GM18907 (cell line): ENCODE measurements around the gene LAMC1.
"Not testable (repeated sequence)": the region's sequence is repeated elsewhere in the genome, so short reads cannot be mapped to it uniquely, and the experiment has no call there.

Experiments used
- ATAC-seq: cut with Tn5 transposase; IDR thresholded peaks from one replicate; pipeline ENCODE4 v1.9.1; 2021; ENCODE audit warnings: mild to moderate bottlenecking, moderate library complexity; ENCODE audit not compliant: unreplicated experiment

LAMC1 gene

DNA sequence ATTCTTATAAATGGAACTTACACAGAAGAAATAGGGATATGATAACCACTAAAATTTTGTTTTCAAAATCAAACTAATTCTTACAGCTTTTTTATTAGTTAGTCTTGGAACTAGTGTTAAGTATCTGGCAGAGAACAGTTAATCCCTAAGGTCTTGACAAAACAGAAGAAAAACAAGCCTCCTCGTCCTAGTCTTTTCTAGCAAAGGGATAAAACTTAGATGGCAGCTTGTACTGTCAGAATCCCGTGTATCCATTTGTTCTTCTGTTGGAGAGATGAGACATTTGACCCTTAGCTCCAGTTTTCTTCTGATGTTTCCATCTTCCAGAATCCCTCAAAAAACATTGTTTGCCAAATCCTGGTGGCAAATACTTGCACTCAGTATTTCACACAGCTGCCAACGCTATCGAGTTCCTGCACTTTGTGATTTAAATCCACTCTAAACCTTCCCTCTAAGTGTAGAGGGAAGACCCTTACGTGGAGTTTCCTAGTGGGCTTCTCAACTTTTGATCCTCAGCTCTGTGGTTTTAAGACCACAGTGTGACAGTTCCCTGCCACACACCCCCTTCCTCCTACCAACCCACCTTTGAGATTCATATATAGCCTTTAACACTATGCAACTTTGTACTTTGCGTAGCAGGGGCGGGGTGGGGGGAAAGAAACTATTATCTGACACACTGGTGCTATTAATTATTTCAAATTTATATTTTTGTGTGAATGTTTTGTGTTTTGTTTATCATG, 120.5 kb downstream of the LAMC1 start:
- ATAC-seq = no peak

- no peak for ATAC-seq
Observed at GRCh38 chr1:183144752-183145151, 121.5 kb downstream of the LAMC1 start.

DNA sequence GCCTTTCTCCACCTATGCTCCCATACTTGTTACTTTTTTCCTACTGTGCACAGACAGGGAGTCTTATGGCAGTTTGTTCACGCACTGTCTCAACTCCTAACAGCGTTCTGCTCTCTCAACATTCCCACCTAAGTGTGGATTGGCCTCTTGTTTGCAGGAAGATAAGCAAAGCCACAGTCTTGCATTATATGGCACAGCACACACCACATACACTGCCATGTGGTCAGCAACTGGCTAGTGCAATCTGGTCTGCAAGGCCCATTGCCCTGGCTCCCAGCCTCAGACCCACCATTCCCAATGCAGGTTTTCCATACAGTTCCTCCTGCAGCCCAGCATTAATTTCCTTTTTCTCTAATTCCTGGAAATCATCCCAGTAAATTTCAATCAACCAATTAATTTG, 124.5 kb downstream of the LAMC1 start:
- no peak for ATAC-seq

DNA sequence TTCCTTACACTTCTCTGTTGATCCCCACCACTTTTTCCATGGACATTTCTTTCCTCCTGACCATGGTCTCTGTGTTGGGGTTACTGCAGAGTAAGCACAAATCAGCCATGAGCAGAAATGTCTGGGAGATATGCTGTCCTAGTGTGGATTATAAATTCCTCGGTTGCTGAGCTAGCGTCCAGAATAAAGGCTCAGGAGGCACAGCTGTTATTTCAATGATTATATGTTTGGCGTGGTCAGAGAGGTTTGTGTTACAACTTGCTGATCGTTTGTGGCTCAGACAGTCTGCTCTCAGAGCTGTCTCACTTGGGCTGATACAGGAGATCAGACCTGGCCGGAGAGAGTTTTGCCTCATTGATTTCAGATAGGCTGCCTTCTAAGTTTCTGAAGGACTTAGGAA, 125.4 kb downstream of the LAMC1 start:
- ATAC-seq = no peak

- ATAC-seq = no peak
Observed at GRCh38 chr1:183149273-183149672, 126.1 kb downstream of the LAMC1 start.

DNA sequence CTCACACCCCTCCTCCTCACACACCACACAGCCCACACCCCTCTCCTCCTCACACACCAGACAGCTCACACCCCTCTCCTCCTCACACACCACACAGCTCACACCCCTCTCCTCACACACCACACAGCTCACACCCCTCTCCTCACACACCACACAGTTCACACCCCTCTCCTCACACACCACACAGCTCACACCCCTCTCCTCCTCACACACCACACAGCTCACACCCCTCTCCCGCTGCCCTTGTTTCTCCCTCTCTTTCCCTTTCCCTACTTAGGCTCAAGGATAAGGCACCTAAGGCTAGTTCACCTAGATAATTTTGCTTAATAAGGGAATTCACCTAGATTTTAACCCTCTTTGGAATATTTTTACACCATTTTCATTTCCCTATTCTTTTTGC, 126.8 kb downstream of the LAMC1 start:
- not testable (repeated sequence) for ATAC-seq

GRCh38 chr1:183150445-183150844, 127.2 kb downstream of the LAMC1 start:
- no peak for ATAC-seq

DNA sequence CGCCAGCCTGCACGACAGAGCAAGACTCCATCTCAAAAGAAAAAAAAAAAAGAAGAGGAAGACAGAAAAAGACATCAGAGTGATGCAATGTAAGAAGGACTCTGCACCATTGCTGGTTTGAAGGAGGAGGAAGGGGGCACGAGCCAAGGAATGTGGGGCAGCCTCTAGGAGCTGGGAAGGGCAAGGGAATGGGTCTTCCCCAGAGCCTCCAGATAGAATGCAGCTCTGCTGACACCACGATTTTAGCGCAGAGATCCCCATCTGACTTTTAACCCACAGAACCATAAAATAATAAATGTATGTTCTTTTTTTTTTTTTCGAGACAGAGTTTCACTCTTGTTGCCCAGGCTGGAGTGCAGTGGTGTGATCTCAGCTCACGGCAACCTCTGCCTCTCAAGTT, 129.0 kb downstream of the LAMC1 start:
- ATAC-seq = no peak

GRCh38 chr1:183155939-183156338, 132.7 kb downstream of the LAMC1 start:
- ATAC-seq = no peak

DNA sequence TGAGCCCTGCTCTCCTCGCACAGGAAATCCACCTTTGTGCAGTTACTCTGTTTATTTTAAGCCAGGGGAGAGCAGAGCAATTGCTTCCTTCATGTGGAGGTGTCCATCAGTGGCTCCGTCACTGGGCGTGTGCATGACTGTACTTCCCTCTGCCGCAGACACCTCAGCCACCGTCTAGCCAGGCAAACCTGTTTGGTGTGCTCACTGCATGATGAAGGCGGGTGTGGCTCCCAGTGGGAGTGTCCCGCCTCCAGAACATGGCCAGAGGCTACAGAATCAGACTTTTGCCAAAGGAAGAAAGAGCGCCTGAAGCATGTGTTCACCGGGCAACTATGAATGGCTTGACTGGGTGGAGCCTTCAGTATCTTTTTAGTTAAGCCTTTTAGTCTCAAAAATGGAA, 136.7 kb downstream of the LAMC1 start:
- ATAC-seq = no peak

DNA sequence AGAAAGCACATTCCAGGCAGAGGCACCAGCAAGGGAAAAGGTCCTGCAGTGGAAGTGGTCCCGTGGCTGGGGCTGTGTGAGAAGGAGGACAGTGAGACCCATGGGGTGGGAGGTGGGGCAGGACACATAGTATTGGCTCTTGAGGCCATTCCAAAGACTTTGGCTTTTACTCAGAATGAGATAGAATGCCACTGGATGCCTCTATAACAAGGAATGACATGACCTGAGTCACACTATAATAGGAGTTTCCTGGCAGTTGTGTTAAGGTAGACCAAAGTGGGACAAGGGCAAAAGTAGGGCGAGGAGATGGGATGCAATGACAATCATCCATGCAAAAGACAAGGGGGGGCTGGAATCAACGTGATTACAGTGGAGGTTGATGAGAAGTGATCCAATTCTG, 138.2 kb downstream of the LAMC1 start:
- no peak for ATAC-seq

GRCh38 chr1:183163316-183163715, 140.1 kb downstream of the LAMC1 start:
- ATAC-seq = no peak

DNA sequence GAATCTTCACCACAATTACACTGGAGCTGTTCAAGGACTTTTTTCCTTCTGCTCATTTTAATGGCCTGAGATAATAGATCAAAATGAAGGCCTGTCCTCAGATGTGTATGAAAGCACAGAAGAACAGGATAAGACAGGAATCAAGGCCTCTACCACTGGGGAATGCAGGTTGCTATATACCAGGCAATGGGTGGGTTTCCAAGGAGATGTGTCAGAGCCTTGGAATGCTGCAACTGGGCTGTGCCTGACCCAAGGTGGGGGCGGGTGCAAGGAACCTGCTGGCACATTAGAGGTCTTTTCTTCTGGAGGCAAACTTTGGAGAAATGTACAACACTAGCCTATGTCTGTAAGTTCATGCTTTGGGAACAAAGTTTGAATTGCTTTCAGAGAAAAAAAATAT, 141.1 kb downstream of the LAMC1 start:
- ATAC-seq = no peak

GRCh38 chr1:183164963-183165362, 141.7 kb downstream of the LAMC1 start:
- no peak for ATAC-seq

DNA sequence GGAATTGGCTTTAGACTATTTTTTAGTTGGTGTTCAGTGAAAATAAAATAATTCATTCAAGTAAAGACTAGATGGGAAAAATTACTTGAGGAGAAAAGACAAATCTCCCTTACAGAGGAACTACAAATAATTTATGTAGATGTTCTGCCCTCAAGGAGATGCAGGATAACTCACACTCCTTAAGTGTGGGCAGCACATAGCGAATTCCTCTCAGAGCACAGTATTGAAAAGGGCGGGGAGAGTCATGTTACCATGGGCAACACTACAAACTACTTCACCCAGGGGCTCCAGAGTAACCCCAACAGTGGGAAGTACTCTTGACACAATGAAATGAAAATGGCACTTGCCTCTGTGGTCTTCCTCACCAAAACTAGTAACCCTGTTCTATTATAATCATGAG, 142.2 kb downstream of the LAMC1 start:
- ATAC-seq = no peak

DNA sequence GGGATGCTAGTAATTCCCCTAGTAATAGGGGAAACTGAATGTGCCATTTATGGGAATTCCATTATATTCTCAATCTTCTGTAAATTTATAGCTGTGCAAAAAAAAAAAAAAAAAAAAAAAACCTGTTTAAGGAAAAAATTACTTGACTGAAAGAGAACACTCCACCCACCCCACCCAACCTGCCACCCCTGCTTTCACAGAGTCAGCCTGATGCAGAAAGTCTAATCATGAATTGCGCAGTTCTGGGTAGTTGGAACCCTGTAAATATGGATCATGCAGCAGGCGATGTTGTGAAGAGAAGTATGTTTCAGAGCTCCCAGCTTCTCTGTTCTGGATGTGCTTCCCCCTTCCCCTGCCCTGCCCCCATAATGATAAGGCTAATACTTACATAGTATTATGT, 143.2 kb downstream of the LAMC1 start:
- ATAC-seq = no peak

DNA sequence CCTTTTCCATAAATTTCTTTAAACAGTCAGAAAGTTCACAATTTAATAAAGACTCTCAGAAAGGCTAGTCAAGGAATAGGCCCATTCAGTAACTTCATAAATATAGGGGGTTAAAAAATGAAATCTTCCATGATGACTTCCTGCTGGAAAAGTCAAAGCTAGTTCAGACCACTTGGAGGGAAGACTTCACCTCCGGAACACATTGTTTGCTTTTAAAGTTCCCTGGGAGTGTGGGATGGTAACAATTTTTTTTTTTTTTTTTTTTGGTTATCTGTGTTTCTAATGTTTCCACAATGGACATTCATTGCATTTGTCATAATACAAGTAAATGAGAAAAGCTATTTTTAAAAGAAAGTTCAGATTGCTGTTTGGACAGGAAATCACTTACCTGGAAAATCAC, 144.5 kb downstream of the LAMC1 start:
- no peak for ATAC-seq

DNA sequence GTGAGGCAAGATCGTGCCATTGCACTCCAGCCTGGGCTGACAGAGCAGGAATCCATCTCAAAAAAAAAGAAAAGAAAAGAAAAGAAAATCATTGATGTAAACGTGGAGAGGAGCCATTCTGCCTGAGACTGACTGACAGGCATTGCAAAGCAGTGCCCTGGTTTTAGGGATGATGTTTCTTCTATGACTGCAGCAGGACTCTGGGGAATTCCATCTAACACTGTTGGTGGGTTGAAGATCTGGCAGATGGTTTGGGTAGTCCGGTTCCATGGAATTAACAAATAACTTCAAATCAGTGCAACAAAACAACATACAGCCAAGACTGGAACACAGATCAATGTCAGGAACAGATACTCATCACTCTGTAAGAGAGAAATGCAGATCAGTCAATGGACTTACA, 145.1 kb downstream of the LAMC1 start:
- no peak for ATAC-seq

DNA sequence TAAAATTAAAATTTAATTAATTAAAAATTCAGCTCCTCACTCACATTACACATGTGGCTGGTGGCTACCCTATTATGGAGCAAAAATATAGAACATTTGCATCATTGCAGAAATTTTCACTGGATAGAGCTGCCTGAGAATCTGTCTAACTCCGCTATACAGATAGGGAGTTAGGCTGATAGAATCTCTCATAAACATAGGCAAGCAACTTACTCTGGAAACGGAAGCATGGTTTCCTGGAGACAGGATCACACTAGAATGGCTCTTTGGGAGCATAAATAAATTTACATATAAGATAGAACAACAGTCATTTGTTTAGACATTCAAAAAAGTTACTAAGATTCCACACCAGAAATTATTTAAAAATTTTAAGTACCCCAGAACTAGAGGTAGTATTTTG, 150.6 kb downstream of the LAMC1 start:
- no peak for ATAC-seq

DNA sequence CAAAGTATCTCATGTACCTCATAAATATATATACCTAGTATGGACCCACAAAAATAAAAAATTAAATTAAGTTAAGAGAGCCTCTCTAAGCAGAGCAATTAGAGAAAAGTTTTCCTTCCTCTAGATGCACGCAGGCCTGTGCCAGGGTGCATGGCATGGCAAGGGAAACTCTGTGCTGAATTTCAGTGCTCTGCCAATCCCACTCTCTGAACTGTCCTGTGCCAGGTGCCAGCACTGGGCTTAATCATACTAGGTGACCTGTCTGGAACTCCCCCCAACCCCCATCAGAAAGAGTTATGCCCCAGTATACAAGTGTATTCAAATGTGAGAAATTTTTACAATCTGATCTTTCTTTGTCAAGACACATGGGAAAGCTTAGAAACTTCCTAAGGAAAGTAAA, 152.4 kb downstream of the LAMC1 start:
- ATAC-seq = no peak

GRCh38 chr1:183178545-183178944, 155.3 kb downstream of the LAMC1 start:
- ATAC-seq = no peak

GRCh38 chr1:183179033-183179432, 155.8 kb downstream of the LAMC1 start:
- ATAC-seq = no peak

- ATAC-seq = no peak
Observed at GRCh38 chr1:183180218-183180617, 157.0 kb downstream of the LAMC1 start.
